H4 (cell line): ENCODE data around the gene GRAMD2A. TPM values are rescaled to one million over a fixed set of nuclear protein-coding genes. Genes with fewer than 3 reads are reported as not detected.

Experiments
- DNase-seq: peaks from one replicate; pipeline ENCODE4 v3.0.0-alpha.2; 2015; ENCODE audit warnings: low spot score
- total RNA-seq: library from RNA; depleted of rRNA; stranded (reverse); fragments of >200 nt; shearing (Covaris generic); gene quantifications from 2 replicates; pipeline ENCODE4 v1.2.3, GENCODE V29; 2014; rRNA removed

The GRAMD2A gene
- total RNA-seq, 1 experiment from 2014 or later: 0.33 TPM

DNA sequence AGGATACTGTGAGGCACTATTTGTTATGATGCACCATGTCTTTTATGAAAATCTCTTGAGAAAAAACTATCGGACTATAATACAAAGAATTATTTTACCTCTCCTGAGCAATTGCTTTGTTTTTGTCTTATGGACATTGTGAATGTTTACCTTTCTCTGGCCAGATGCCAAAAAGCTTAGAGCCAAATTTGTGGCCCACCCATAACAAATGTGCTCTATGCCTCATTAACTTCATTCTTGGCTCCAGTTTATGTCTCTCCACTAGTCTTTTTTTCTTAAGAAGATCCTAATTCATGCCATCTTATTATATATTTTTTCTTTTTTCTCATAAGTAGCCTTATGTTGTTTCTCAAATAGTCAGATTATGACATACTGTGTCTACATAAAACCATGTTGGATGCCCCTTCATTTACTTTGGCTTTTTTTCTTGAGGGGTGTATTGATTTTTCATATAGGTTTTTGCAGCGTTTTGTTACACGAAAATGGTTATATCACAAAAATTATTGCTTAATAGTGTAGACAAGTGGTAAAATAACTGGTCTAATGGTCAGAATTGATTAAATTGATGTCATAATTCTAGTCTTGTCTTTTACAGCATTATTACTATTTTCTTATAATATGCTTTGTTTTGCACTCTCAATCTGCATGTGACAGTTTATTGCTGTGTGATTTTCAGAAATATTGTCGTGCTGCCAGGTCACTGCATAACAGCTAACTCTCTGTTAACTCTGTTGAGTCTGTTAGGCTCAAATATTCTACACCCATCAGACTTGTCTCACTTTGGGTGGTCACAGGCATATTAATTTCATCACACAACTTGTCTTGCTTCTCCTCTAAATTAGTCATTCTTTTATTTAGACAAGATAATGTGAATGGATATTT, 61.2 kb downstream of the GRAMD2A start:
- no peak for DNase-seq

DNA sequence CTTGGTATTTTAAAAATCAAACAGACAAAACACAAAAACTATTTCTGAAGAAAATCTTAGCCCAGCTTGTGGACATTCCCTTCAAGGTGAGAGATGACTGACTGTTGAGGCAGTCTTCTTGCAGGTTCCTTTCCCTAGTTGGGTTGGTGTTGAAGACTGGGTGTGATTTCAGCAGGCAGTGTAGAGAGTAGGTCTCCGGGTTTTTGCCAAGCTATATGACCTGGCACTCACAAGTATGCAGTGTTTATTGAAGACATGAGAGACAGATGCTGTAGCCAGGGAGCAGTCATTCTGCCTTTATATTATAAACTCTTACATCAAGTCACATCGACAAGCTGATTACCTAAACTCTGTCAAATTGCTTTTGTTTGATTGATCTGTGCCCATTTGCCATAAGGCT, 61.9 kb downstream of the GRAMD2A start:
- no peak for DNase-seq

- DNase-seq: no peak
Measured at GRCh38 chr15:72133211-72133610, 64.4 kb downstream of the GRAMD2A start.

- DNase-seq: no peak
Measured at GRCh38 chr15:72131922-72132321, 65.7 kb downstream of the GRAMD2A start.

- no peak for DNase-seq
Measured at GRCh38 chr15:72130272-72130671, 67.3 kb downstream of the GRAMD2A start.

DNA sequence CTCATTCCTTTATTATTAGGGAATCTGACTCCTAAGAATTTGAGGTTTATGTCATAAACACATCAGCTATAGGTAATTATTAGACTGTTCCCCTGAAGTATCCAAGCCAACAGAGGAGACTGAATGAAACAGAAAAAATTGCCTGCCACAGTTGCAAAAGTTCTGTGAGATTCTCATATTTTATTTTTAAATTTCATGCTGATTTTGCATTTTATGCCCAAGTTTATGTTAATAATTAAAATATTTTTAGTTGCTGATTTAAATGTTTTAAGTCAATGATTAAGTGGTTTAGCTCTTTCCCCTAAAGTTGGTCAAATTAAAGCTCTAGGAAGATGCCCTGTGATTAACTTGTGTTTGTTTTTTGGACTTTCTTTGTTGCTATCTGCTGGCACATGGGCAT, 69.2 kb downstream of the GRAMD2A start:
- no peak for DNase-seq

GRCh38 chr15:72127724-72128322, 69.8 kb downstream of the GRAMD2A start:
- no peak for DNase-seq

GRCh38 chr15:72124218-72124617, 73.4 kb downstream of the GRAMD2A start:
- no peak for DNase-seq

- DNase-seq: peak; percentile 97
Measured at GRCh38 chr15:72118017-72118978, 79.3 kb downstream of the GRAMD2A start, which contains the start of the genes MYO9A and SENP8. TSS of gene MYO9A (minus strand) at chr15:72118150. CDS start at chr15:72046563, 71,587 bp downstream. TSS of gene SENP8 (plus strand) at chr15:72118403. CDS start at chr15:72139624, 21,221 bp downstream.

GRCh38 chr15:72117486-72118016, 80.0 kb downstream of the GRAMD2A start:
- DNase-seq: peak; percentile 56

DNA sequence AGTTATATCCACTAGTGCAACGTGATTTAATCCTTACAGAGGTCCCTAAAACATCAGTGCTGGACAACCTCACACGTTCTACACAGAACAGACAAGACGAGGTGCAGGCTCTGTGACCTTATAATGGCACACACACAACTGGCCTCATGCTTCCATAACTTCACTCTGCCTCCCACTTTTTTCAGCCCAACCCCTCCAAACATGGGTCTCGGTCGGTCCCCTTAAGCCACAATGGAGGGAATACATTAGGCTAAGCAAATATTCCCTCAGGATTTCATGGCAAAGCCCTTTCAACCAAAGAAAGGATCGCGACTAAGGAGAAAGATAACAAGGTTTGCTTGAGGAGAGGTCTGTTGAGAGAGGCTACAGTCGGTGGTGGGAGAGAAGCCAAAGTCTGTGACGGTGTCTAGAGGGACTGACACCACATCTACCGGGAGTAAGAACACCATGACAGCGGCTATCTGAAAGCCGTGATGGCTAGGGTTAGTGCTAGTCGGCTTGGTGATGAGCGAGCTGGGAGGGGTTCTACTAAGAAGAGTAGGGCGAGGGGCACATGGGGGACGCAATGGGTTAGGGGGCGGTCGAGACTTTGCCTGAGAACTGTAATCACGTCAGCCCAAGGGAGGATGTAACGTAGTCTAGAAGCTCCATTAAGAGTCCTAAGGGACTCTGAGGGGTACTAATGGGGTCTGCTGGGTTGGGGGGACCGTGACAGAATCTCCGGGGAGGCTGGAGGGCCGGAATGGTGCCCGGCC, 80.7 kb downstream of the GRAMD2A start:
- DNase-seq: peak; percentile 17

DNA sequence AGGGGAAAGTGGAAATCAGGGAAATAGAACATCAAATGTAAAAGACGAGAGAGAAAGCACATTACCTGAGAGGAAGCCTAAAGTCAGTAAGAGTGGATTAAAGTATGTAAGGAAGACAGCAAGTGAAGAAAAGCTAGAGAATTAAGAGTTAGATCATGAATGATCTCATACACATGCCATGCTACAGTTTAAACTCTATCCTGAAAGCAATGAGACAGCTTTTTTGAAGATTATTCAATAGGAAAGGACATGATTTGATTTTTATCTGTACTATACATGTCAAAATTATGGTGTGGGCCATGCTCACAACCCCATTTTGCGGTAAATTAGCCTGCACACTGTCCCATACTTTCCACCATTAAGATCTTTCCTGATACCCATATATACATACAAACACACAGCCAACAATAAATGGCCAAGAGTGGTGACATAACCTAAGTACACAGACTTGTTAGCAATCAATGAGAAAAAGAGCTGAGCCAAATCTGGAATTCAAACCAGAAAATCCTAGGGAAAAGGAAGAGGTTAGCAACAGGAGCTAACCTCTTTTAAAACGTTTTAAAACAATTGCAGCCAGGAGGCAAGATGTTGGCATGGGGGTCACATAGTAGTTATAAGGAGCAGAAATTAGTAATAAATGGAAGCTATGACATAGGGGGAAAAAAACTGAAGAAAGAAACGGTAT, 84.1 kb downstream of the GRAMD2A start:
- no peak for DNase-seq

GRCh38 chr15:72112805-72113204, 84.8 kb downstream of the GRAMD2A start:
- DNase-seq: no peak

GRCh38 chr15:72112116-72112515, 85.5 kb downstream of the GRAMD2A start:
- no peak for DNase-seq

DNA sequence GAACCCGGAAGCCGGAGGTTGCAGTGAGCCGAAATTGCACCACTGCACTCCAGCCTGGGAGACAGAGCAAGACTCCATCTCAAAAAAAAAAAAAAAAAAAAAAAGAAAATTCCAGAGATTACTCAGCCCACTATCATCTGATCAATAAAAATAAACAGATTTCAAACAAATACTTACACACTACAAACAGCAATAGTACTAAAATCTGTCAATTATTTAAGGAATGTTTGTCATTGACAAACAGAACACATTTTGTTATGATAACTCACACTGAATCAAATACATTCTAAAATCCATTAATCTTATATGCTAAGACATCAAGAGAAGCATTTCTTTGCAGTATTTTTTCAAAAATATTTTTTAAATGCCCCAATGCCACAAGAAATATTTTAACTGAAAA, 87.2 kb downstream of the GRAMD2A start:
- no peak for DNase-seq

Other genes with a start within 250 kb of the GRAMD2A start
- 9.4 and 20.3 TPM in 2 replicates for gene MYO9A, start 79.6 kb downstream of the GRAMD2A start, total RNA-seq
- gene SENP8, start 79.4 kb downstream of the GRAMD2A start, total RNA-seq: 2.5 and 3.2 TPM in 2 replicates
- 2,397 and 2,595 TPM in 2 replicates for gene PKM, start 33.4 kb upstream of the GRAMD2A start, total RNA-seq
- 19.0 and 22.2 TPM in 2 replicates for gene PARP6, start 74.8 kb upstream of the GRAMD2A start, total RNA-seq
- gene CELF6, start 122.4 kb upstream of the GRAMD2A start, total RNA-seq: not detected in 2 replicates
- 88.2 and 93.0 TPM in 2 replicates for gene HEXA, start 178.2 kb upstream of the GRAMD2A start, total RNA-seq
- gene TMEM202, start 200.5 kb upstream of the GRAMD2A start, total RNA-seq: not detected in 2 replicates